GM13976 (cell line): ENCODE data around the gene AP2M1.

Experiments
- DNase-seq: peaks from one replicate; pipeline ENCODE4 v3.0.0; 2012; ENCODE audit warnings: low spot score
- CTCF ChIP-seq: IDR thresholded peaks from 2 replicates; pipeline ENCODE4 v1.5.1; 2012; ENCODE audit warnings: borderline replicate concordance, mild to moderate bottlenecking; ENCODE audit not compliant: insufficient read depth; ENCODE audit errors: extremely low read depth, missing control alignments, control extremely low read depth
- in situ Hi-C: fragments of 300-500 bp; cut with MboI; formaldehyde crosslinking; loops from one replicate; pipeline ENCODE4 v1.12.0; 2022; ENCODE audit warnings: low sequenced_read_pairs, mixed read lengths, inconsistent platforms; ENCODE audit not compliant: unreplicated experiment

AP2M1 gene

GRCh38 chr3:184211718-184212117 lies 37.1 kb downstream of the AP2M1 start:
- no peak for DNase-seq
- no peak for TF ChIP-seq CTCF
- in situ Hi-C loops = no loop called here

GRCh38 chr3:184218814-184219213 lies 44.2 kb downstream of the AP2M1 start:
- in situ Hi-C loops = no loop called here
- DNase-seq = no peak
- no peak for TF ChIP-seq CTCF

GRCh38 chr3:184222521-184222920 lies 47.9 kb downstream of the AP2M1 start:
- in situ Hi-C loops = no loop called here
- no peak for TF ChIP-seq CTCF
- DNase-seq = no peak

- in situ Hi-C loops = no loop called here
- no peak for DNase-seq
- TF ChIP-seq CTCF = no peak
These were observed 49.3 kb downstream of the AP2M1 start for GRCh38 chr3:184223946-184224345.

- TF ChIP-seq CTCF = peak; percentile 86
- DNase-seq = peak; percentile 80
- in situ Hi-C loops = loop anchor here (25.0 kb wide), 1 partner anchor 340 kb away; the partner anchor contains the start of gene PARL
These were observed 52.9 kb downstream of the AP2M1 start for GRCh38 chr3:184227481-184227935.

- DNase-seq = peak; percentile 37
- no peak for TF ChIP-seq CTCF
- in situ Hi-C loops = loop anchor here (25.0 kb wide), 1 partner anchor 341 kb away; the partner anchor contains the start of gene PARL
These were observed 53.9 kb downstream of the AP2M1 start for GRCh38 chr3:184228376-184229137.
